ENCODE results near the gene CBARP. TPM values are rescaled to one million over a fixed set of nuclear protein-coding genes. Genes with fewer than 3 reads are reported as not detected.

CBARP gene
- total and polyA plus RNA-seq, 2 of the 13 experiments (the other 11 are each of a cell fraction or from before 2014, with no cell fraction given), result 1.2 to 1.4 TPM

DNA sequence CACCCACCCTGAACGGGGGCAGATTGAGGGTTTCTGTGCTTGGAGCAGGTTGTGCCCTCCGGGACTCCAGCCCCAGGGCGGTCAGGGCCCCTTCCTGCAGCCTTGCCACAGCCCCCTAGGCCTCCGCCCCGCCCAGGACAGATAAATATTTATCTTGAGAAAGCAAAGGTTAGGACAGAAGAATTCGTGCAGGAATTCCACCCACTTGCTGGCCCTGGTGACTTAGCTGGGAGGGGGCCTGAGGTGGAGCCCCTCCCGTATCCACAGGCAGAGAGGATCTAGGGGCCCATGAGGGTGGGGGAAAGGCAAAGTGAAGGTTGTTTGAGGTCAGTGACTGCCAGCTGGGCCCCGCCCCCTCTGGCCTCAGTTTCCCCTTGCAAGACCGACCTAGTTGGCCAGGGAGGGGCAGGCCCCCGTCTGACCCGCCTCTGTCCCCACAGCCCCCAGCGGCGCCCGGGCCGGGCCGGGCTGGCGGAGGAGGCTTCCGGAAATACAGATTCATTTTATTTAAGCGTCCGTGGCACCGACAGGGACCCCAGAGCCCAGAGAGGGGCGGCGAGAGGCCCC lies 15.8 kb upstream of the CBARP start (continued):
- TF ChIP-seq, protein P1, sequence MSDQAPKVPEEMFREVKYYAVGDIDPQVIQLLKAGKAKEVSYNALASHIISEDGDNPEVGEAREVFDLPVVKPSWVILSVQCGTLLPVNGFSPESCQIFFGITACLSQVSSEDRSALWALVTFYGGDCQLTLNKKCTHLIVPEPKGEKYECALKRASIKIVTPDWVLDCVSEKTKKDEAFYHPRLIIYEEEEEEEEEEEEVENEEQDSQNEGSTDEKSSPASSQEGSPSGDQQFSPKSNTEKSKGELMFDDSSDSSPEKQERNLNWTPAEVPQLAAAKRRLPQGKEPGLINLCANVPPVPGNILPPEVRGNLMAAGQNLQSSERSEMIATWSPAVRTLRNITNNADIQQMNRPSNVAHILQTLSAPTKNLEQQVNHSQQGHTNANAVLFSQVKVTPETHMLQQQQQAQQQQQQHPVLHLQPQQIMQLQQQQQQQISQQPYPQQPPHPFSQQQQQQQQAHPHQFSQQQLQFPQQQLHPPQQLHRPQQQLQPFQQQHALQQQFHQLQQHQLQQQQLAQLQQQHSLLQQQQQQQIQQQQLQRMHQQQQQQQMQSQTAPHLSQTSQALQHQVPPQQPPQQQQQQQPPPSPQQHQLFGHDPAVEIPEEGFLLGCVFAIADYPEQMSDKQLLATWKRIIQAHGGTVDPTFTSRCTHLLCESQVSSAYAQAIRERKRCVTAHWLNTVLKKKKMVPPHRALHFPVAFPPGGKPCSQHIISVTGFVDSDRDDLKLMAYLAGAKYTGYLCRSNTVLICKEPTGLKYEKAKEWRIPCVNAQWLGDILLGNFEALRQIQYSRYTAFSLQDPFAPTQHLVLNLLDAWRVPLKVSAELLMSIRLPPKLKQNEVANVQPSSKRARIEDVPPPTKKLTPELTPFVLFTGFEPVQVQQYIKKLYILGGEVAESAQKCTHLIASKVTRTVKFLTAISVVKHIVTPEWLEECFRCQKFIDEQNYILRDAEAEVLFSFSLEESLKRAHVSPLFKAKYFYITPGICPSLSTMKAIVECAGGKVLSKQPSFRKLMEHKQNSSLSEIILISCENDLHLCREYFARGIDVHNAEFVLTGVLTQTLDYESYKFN (CRISPR knock-in tag; conservative IDR thresholded peaks at IDR 0.05), result peak; percentile 92
- TF ChIP-seq STAT5B (CRISPR knock-in tag; IDR thresholded peaks at IDR 0.05), result no peak
- TF ChIP-seq SOX6 (IDR thresholded peaks at IDR 0.05), result no peak
- TF ChIP-seq SOX6 (CRISPR knock-in tag; IDR thresholded peaks at IDR 0.05), result peak; percentile 73; the same call in 1 of the 2 replicates
- TF ChIP-seq DR1 (CRISPR knock-in tag; IDR thresholded peaks at IDR 0.05), result no peak; the same call in 1 of the 2 replicates
- TF ChIP-seq RBM22 (optimal IDR thresholded peaks at IDR 0.05; ENCODE audit: low read length), result peak; percentile 87
- TF ChIP-seq, protein P2, sequence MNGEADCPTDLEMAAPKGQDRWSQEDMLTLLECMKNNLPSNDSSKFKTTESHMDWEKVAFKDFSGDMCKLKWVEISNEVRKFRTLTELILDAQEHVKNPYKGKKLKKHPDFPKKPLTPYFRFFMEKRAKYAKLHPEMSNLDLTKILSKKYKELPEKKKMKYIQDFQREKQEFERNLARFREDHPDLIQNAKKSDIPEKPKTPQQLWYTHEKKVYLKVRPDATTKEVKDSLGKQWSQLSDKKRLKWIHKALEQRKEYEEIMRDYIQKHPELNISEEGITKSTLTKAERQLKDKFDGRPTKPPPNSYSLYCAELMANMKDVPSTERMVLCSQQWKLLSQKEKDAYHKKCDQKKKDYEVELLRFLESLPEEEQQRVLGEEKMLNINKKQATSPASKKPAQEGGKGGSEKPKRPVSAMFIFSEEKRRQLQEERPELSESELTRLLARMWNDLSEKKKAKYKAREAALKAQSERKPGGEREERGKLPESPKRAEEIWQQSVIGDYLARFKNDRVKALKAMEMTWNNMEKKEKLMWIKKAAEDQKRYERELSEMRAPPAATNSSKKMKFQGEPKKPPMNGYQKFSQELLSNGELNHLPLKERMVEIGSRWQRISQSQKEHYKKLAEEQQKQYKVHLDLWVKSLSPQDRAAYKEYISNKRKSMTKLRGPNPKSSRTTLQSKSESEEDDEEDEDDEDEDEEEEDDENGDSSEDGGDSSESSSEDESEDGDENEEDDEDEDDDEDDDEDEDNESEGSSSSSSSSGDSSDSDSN (CRISPR knock-in tag; IDR thresholded peaks at IDR 0.05), result 0 out of 2 replicates have a peak, but pooled peaks have one; percentile 29
- no peak for TF ChIP-seq ZNF615 (CRISPR knock-in tag; IDR thresholded peaks at IDR 0.05; ENCODE audit: borderline replicate concordance)
- peak; percentile 72 for TF ChIP-seq MED8 (CRISPR knock-in tag; IDR thresholded peaks at IDR 0.05; ENCODE audit: insufficient replicate concordance)
- TF ChIP-seq ATF7 (IDR thresholded peaks at IDR 0.05), result no peak
- TF ChIP-seq ATF7 (CRISPR knock-in tag; IDR thresholded peaks at IDR 0.05), result peak; percentile 12; the same call in 1 of the 2 replicates
- peak; percentile 24; the same call in 1 of the 2 replicates for TF ChIP-seq MIXL1 (CRISPR knock-in tag; IDR thresholded peaks at IDR 0.05)
- TF ChIP-seq CENPX (CRISPR knock-in tag; IDR thresholded peaks at IDR 0.05), result no peak
- TF ChIP-seq, protein P3, sequence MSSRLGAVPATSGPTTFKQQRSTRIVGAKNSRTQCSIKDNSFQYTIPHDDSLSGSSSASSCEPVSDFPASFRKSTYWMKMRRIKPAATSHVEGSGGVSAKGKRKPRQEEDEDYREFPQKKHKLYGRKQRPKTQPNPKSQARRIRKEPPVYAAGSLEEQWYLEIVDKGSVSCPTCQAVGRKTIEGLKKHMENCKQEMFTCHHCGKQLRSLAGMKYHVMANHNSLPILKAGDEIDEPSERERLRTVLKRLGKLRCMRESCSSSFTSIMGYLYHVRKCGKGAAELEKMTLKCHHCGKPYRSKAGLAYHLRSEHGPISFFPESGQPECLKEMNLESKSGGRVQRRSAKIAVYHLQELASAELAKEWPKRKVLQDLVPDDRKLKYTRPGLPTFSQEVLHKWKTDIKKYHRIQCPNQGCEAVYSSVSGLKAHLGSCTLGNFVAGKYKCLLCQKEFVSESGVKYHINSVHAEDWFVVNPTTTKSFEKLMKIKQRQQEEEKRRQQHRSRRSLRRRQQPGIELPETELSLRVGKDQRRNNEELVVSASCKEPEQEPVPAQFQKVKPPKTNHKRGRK (CRISPR knock-in tag; IDR thresholded peaks at IDR 0.05), result no peak
- no peak for TF ChIP-seq KLF13 (CRISPR knock-in tag; IDR thresholded peaks at IDR 0.05)
- TF ChIP-seq MTA1 (CRISPR knock-in tag; IDR thresholded peaks at IDR 0.05; ENCODE audit: borderline replicate concordance), result 0 out of 2 replicates have a peak, but pooled peaks have one; percentile 25
- TF ChIP-seq ZFY (CRISPR knock-in tag; IDR thresholded peaks at IDR 0.05), result peak; percentile 44
